Measurements from ENCODE around the gene TBC1D21. TPM values are rescaled to one million over a fixed set of nuclear protein-coding genes. Genes with fewer than 3 reads are reported as not detected.

Gene TBC1D21
- total and polyA plus RNA-seq, 9 donors: not detected

DNA sequence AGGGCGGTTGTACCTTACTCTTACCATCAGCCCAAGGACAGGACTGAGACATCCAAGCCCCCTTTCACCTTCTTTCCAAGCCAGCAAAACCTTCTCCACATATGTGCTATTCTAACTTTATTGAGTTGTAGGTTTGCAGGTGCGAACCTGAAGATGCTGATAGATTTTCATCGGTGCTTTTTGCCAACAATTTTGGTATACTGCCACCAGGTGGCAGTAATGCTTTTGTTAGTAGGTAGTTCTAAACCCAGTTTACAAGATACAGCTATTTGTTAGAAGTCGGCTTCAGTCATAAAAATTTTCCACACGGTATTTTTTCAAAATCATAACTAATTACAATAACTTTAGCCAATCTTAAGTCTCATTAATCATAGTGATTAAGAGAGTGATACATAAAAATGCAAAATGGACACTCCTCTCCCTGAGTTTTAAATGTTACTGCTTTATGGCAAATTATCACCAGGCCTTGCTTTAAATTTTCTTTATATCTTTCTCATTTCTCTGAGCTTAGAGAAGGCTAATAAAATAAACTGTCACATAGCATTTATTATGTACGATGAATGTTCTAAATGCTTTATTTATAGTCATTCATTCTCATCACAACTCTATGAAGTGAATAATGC is 636 bp downstream of the TBC1D21 start:
- no peaks in the 10 kb centered on the region for H3K36me3 ChIP-seq
- no peak overlapping the region for H3K27ac ChIP-seq
- no peak for TF ChIP-seq POLR2A (IDR thresholded peaks at IDR 0.05)
- TF ChIP-seq, protein P1, sequence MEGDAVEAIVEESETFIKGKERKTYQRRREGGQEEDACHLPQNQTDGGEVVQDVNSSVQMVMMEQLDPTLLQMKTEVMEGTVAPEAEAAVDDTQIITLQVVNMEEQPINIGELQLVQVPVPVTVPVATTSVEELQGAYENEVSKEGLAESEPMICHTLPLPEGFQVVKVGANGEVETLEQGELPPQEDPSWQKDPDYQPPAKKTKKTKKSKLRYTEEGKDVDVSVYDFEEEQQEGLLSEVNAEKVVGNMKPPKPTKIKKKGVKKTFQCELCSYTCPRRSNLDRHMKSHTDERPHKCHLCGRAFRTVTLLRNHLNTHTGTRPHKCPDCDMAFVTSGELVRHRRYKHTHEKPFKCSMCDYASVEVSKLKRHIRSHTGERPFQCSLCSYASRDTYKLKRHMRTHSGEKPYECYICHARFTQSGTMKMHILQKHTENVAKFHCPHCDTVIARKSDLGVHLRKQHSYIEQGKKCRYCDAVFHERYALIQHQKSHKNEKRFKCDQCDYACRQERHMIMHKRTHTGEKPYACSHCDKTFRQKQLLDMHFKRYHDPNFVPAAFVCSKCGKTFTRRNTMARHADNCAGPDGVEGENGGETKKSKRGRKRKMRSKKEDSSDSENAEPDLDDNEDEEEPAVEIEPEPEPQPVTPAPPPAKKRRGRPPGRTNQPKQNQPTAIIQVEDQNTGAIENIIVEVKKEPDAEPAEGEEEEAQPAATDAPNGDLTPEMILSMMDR (IDR thresholded peaks at IDR 0.05): peak in 1 of 3 donors; percentile 29
- H3K4me3 ChIP-seq: no peak overlapping the region
- no peak for DNase-seq
- no peaks in the 10 kb centered on the region for H3K27me3 ChIP-seq
- peaks cover 2% of the 10 kb centered on the region for H3K4me1 ChIP-seq (ENCODE audit: insufficient read depth)
- H3K9me3 ChIP-seq: no peaks in the 10 kb centered on the region
- intact Hi-C loops (cut with DNase I): no loop called here
- 47 to 51% (median 49%) methylated on average over 6 of the region's 6 CpGs for WGBS, 3 donors

DNA sequence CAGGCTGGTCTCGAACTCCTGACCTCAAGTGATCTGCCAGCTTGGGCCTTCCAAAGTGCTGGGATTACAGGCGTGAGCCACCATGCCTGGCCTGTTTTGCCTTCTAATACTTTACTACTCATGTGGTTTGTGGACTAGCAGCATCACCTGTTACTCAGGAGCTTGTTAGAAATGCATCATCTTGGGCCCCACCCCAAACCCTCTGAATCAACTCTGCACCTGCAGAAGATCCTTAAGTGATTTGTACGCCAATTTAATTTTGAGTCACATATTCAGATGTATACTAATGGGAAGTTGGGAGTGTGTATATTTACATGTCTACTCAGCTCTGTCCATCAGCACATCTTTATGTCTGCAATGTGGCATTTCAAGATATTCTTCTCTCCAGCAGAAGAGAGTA is 6.1 kb downstream of the TBC1D21 start:
- Histone ChIP-seq H3K4me3 (no peak overlapping the region), H3K36me3 (no peaks in the 10 kb centered on the region), H3K9me3 (no peaks in the 10 kb centered on the region), H3K27ac (no peak overlapping the region), H3K27me3 (no peaks in the 10 kb centered on the region), H3K4me1 (ENCODE audit: insufficient read depth) (no peaks in the 10 kb centered on the region)
- 66 to 92% (median 71%) methylated on average over 3 of the region's 3 CpGs for WGBS, 3 donors
- no peak for DNase-seq
- TF ChIP-seq EP300 (IDR thresholded peaks at IDR 0.05): no peak
- no peak for TF ChIP-seq POLR2A (IDR thresholded peaks at IDR 0.05)
- TF ChIP-seq, protein P1 (IDR thresholded peaks at IDR 0.05): no peak
- intact Hi-C loops (cut with DNase I): no loop called here

DNA sequence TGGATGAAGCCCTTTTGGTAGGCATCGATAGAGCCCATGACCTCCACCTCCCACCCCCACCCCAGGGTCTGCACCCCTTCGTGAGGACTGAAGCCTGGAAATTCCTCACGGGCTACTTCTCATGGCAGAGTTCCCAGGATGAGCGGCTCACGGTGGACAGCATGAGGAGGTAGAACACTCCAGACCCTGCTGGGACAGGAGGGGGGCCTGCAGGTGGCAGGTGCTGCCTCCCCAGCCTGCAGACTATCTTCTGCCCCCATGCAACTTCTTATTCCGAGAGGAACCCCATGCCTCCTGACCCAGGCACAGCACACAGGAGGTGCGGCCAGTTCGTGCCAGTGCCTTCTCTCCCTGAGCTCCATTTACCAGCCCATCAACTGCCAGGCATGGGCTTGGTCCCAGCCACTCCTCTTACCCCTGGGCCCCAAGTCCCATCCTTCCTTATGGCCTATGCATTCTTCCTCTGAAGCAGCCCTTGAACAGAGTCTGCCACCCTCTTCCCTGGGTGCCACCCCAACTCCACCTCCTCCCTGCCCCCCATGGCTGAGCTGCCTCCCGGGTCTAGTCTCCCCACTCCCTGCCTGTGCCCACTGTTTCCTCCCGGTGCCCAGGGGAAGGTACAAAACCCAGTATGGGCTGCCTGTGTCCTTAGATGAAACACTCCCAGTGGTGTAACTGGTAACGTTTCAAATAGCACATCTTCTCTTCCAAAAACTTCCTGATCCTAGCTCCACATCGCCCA is 8.4 kb downstream of the TBC1D21 start:
- WGBS, 3 donors: 67 to 71% (median 70%) methylated on average over 12 of the region's 12 CpGs
- no peaks in the 10 kb centered on the region for H3K27me3 ChIP-seq
- H3K9me3 ChIP-seq: no peaks in the 10 kb centered on the region
- TF ChIP-seq POLR2A (IDR thresholded peaks at IDR 0.05): no peak
- TF ChIP-seq EP300 (IDR thresholded peaks at IDR 0.05): no peak
- TF ChIP-seq, protein P1 (IDR thresholded peaks at IDR 0.05): no peak
- H3K4me3 ChIP-seq: no peak overlapping the region
- DNase-seq: no peak
- no peaks in the 10 kb centered on the region for H3K36me3 ChIP-seq
- H3K27ac ChIP-seq: no peak overlapping the region
- H3K4me1 ChIP-seq (ENCODE audit: insufficient read depth): no peaks in the 10 kb centered on the region
- intact Hi-C loops (cut with DNase I): no loop called here

DNA sequence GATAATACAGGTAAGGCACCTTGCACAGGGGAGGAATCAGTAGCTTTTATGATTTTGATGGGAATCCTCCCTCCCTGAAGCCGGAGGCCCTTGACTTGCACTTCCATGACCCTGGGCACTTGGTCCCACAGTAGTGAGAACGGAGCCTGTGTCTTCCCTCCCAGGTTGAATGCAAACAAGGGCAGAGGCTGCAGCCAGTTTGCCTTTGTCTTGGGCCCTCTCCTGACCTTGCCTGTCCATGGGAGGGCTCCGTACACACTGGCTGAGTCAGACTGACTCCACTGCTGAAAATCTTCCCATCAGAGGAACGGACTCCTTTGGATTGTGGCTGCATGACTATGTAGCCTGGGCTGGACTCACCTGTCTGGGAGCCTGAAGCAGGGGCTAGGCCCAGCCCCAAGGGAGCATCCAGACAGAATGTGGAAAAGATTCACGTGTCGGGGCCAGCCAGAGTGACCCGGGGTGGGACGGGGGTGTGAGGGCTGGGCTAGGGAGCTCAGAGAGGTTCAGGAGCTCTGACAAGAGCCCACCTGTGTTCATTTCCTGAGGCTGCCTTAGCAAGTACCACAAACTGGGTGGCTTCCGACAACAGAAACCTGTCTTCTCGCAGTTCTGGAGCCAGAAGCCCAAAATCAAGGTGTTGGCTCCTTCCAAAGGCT is 9.5 kb downstream of the TBC1D21 start:
- intact Hi-C loops (cut with DNase I): no loop called here
- Histone ChIP-seq H3K27me3 (no peaks in the 10 kb centered on the region), H3K4me1 (ENCODE audit: insufficient read depth) (no peaks in the 10 kb centered on the region), H3K27ac (no peak overlapping the region), H3K36me3 (no peaks in the 10 kb centered on the region), H3K4me3 (no peak overlapping the region), H3K9me3 (no peaks in the 10 kb centered on the region)
- TF ChIP-seq POLR2A (IDR thresholded peaks at IDR 0.05) (no peak), EP300 (IDR thresholded peaks at IDR 0.05) (no peak)
- TF ChIP-seq, protein P1 (IDR thresholded peaks at IDR 0.05): no peak
- WGBS, 3 donors: 84 to 88% (median 86%) methylated on average over 10 of the region's 10 CpGs
- no peak for DNase-seq

All from ovary (tissue), 9 donors.